ENCODE measurements around the gene RPL12.
A peak's percentile ranks its signal among the peaks of the same experiment; 100 is the strongest.

Gene RPL12

DNA sequence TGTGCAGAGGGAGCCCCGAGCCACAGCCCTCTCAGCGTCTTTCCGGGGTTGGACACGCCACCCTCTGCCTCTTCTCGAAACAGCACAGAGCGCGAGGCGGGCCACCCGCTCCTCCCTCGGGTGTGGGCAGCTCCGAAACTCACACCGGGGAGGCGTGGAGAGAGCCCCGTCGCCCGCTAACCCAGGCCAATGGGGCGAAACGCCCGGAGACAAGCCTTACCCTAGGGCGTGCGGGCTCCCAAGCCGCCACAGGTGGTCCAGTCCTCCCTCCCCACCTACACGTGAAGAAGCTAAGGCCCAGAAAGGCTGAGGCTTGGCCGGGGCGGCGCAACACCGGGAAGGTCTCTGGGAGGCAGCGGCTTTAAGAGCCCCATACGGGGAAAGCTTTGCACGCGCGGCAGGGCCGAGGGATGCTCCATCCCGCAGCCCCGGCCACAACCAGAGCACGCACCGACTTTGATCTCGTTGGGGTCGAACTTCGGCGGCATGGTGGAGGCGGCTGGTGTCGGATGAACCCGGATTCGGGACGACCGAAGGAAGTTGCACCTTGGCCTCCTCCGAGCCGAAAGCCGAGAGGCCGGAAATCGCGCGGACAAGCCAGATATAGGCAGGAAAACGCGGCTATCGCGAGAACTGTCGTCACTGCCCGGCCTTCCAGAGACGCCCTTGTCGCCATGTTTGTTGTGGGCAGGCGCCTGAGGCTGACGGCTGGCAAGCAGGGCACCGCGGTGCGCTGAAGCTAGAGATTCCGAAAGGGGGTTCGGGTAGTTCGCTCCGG lies at the start of gene RPL12, which contains the start of gene LRSAM1:
Gene RPL12, minus strand, starts transcription at position 577 of the 778 bp plus-strand sequence. Its CDS starts 89 bp downstream, at position 488.
Gene LRSAM1, plus strand, starts transcription at position 681 of the 778 bp plus-strand sequence. CDS start 3,018 bp downstream, outside the sequence.
- peak; percentile 94 for DNase-seq (ENCODE audit: low spot score)

DNA sequence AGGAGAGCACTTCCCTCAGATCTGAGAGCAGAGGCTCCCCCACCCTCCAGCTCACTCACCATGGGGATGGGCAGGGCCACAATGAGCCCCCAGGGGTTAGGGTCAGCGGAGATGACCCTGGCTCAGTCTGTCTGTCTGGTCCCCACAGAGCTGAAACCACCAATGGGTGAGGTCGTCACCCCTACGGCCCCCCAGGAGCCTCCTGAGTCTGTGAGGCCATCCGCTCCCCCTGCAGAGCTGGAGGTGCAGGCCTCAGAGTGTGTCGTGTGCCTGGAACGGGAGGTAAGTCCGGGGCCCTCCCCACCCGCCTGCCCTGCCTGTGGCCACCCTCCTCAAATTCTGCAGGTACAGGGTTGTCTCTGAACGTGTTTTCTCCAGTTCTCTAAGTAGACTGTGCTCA lies 49.7 kb upstream of the RPL12 start:
- no peak for DNase-seq (ENCODE audit: low spot score)

DNA sequence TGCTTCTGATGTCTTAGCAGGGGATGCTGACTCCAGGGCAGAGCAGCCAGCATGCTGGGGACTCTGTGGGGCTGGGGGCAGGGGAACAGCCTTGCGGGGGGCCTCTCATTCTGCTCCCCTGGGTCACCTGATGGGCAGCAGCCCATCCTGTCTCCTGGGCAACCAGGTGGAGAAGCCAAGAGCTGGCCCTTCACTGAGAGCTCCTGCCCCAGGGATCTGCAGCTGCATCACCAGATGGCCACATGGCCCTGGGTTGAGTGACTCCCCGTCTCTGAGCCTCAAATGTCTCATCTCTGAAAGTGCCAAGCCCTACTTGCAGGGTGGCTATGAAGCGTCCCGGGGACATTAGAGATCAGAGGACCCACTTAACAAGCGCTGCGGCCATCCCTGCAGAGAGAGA lies 49.2 kb upstream of the RPL12 start:
- DNase-seq (ENCODE audit: low spot score) = no peak

DNA sequence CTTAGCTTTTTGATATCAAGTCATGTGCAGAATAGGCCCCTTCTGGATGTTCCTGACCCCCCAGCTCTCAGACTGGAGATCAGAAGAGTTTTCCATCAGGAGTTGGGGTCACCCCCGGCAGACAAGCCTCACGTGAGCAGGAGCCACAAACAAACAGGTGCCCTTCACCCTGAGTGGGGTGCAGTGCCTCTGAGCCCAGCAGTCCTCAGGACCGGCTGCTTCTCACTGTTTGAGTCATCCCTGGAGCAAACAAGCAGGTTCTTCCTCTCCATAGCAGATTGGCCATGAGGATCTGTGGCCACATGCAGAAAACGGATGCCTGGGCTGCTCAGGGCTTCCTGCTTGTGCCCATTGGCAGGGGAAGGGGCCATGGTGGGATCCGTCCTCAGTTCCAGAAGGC lies 47.1 kb upstream of the RPL12 start:
- DNase-seq (ENCODE audit: low spot score) = no peak

DNA sequence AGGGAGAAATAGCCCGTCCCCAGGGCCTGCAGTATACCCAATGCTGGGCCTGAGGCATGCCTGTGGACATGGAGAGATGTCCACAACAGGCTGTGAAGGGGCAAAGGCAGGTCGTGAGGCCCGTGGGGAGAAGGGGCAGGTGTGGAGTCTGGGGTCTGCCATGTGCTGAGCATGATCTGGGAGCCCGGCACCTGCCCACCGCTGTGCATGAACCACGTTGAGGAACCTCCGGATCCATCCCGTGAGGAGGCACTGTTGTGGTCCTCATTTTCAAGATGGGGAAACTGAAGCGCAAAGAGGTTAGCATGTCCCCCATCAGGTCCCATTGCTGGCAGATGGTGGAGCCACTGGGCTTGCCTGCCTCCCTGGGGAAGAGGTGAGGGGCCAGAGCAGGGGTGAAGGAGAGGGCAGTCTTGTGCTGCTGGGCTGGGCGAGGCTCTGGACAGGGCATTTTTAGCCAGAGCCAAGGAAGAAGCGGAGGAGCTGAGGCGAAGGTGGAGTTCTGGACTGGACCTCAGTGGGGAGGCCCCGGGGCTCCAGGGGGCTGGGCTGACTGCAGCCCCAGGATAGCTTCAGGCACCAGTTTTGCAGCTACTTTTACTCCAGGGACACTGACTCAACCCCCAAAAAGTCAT lies 46.6 kb upstream of the RPL12 start:
- no peak for DNase-seq (ENCODE audit: low spot score)

DNA sequence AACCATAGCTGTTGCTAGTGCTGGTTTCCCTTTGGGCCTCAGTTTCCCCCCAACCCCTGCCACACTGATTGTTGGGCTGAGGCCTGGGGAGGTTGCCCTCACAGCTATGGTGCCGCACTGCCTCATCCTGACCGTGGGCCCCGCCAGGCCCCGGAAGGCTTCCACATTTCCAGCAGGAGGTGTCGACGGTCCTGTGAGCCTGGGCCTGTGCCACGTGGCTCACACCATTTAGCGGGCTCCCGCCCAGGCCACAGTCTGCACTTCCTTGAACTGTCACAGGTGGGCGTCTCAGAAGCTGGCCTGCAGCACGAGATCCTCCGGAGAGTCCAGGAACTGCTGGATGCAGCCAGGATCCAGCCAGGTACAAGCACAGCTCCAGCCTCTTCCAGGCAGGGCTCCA lies 45.8 kb upstream of the RPL12 start:
- peak; percentile 6 for DNase-seq (ENCODE audit: low spot score)

DNA sequence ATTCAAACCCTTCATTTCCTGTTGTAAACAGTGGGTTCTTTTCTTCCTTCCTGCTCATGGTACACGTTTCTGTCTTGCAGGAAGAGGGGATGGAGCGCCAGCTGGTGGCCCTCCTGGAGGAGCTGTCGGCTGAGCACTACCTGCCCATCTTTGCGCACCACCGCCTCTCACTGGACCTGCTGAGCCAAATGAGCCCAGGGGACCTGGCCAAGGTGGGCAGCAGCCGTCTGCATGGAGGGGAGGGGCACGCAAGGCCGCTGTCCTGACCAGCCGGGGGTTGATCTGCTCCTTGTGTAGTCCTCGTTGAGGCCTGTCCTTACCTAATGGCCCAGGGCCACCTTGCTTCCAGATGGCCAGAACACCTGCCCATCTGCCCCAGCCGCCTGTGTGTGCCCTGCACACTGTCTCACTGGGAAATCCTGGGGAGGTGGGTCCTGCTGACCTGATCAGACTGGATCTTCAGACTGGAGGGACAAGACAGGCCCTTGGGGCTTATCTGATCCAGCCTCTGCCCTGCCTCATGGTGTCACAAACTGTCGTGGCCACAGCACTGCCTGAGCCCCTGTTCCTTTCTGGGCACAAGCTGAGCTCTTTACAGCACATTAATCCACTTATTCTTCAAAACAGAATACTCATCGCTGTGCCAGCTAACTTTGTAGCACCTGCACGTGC lies 44.8 kb upstream of the RPL12 start:
- no peak for DNase-seq (ENCODE audit: low spot score)

DNA sequence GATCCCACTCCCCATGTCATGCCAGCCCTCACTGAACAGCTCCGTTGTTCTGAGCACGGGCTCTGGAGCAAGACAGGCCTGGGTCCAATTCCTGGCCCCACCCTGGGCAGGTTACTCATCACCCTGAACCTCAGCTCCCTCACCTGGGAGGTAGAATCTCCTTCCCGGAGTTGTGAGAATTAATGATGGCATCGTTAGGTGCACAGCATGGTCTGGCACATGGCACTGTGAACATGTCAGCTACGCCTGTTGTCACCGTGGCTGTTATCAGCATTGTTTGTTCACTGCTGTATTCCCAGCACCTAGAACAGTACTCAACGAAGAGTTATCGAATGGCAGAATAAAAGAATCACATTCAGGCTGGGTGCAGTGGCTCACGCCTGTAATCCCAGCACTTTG lies 43.1 kb upstream of the RPL12 start:
- peak; percentile 4 for DNase-seq (ENCODE audit: low spot score)

DNA sequence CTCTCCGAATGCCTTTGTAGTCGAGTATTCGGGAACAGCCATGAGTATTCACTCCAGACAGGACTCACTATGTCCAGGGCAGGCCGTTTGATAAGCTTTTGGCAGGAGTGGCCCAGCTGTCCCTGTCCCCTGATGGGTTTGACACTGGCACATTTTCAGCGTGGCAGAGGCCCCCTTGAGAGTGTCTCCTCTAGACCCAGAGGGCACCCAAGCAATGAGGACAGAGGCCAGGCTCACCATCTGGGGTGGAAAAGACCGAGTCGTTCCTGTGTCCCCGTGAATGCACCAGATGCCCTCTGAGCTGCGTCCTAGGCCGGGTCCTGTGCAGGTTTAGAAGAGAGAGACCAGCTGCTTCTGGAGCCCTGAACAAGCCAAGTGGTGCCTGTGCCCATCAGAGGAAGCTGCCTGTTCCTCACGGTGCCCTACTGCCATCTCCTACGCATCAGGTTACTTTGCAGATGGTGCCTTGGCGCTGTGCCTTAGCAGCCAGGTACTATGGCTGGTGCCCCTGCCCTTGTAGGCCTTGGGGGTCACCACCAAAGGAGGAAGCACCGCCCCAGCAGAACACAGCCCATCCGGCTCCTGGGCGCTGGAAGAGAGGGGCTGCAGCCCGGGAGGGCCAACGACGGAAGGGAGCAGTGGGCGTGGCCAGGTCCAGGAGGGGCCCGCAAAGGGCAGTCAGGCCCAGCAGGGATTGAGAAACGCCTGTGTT lies 42.5 kb upstream of the RPL12 start:
- DNase-seq (ENCODE audit: low spot score) = no peak

DNA sequence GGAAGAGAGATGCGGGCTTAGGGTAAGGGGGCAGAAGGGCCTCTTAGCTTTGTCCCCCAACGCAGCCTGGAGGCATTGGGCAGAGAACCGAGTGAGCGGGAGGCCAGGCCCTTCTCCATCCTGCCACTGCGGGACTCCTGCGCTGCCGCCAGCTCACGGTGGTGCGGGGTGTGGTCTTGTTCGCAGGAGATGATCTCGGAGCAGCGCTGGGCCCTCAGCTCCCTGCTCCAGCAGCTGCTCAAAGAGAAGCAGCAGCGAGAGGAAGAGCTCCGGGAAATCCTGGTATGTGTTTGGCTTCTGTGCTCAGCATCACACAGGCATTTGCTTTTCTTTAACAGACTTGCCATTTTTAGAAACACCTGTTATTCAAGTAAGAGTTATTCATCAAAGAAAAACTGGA lies 41.4 kb upstream of the RPL12 start:
- DNase-seq (ENCODE audit: low spot score) = no peak

DNA sequence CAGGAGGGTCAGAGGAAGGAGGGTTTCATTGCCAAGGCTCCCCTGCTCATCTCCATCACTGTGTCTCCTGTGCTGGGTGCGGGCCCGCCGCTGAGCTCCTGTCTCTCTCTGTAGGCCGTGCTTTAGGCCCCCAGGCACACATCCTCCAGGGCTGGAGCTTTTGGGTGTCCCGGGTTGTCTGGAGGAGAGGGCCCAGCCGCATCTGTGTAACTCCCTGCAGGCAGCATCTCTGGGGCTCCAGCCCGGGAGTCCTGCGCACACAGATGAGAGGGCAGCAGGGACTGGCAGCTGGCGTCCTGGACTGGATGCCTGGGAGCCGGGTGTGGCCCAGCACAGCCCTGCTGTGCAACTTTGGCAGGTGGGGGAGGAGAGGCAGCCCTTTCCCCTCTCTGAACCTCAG lies 40.3 kb upstream of the RPL12 start:
- no peak for DNase-seq (ENCODE audit: low spot score)

DNA sequence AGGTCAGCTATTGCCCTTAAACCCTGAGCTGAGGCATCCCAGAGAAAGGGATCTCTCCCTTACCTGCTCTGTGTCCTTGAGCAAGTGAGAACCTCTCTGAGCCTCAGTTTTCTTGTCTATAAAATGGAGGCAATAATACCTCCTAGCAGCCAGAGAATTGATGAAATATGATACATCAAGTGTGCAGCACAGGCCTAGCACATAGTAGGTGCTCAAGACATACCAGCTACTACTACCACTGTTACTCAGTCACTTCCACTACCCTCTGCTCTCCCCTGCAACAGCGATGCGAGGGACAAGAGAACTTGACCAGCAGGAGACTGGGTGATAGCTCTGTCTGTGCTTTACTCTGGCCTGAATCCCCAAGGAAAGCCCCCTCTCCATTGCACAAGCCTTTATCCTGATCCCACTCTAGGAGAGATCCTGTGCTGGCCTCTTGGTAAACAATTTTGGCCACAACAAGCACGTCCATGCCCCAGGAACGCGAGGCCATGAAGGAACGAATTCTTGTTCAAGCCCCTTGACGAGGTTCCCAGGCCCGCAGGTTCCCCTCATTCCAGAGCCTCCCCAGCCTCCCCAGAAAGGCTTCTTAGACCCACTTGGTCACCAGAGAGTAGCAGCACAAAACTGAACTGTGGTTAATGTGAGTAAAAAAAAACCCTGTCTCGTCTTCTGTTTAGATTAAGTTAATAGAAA lies 39.5 kb upstream of the RPL12 start:
- DNase-seq (ENCODE audit: low spot score) = no peak

DNA sequence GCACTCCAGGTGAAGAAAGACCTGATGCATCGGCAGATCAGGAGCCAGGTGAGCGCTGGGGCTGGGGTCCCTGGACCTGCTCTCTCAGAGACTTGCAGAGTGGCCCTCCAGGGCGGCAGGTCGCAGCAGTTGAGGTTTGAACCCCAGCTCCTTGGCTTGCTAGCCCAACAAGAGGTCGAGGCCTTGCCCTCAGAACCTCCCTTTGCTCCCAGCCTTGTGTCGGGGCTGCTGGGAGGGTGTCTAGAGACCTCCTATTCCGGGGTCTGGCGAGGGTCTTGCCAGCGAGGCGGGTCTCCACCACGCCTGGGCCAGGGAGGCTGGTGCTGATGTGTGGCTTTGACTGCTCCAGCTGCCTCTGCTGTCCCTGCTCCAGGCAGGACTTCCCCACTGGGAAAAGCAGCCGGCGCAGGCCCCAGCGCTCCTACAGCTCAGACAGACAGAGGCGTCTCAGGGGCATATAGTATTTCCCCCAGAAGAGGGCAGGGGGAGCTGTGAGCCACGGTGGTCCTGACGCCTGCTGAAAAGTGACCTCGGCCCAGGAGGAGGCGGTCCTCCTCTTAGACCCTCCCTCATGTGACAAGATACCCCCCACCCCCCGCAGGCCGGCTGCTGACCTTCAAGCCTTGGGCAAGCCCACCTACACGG lies 38.4 kb upstream of the RPL12 start:
- peak; percentile 38 for DNase-seq (ENCODE audit: low spot score)

DNA sequence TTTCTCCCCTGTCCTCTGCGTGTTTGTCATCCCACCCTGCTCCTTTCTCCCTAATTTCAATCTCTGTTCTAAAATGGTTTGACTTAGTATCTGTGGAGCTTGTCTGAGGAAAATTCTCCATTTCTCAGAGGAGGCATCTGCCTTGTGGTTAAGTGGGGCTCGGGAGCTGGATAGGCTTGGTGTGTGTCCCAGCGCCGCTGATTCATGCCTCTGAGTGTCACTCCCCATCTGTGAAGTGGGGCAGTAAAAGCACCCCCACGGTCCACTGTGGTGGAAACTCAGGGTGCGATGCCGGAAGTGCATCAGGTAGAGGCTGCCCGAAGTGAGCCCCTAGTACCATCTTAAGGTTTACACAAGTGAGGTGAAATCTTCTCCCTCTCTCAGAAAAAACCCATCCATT lies 37.7 kb upstream of the RPL12 start:
- DNase-seq (ENCODE audit: low spot score) = no peak

DNA sequence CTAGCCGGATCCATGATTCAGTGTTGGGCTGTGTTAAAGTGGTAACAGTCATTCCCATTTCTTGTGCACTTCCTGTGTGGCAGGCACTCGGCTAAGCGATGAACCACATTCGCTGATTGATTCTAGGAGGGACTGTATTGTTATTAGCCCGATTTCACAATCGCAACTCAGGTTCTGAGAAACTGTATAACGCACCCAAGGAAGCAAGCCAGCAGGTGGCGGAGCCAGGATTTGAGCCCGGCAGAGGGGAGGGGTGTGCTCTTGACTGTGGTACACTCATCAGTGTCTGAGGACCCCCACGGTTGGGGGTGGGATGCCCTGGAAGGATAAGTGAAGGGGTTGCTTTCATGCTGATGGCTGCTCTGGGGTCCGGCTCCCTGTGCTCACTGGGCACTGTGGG lies 34.8 kb upstream of the RPL12 start:
- no peak for DNase-seq (ENCODE audit: low spot score)

DNA sequence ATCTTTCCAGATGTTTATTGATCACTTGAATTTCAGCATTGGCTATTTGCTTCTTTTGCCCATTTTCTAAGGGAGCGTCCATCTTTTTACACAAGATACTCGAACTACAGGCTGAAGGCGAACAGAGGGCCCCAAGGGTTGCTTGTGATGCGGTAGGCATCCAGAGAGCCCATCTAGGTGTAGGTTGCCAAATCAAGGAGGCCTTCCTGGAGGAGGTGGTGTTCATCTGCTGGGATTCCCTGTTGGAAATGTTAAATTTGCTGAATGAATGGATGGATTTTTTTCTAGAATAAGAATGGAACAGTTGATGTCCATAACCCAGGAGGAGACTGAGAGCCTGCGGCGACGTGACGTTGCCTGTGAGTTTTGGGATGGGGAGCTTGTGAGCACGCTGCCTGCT lies 31.5 kb upstream of the RPL12 start:
- DNase-seq (ENCODE audit: low spot score) = no peak

DNA sequence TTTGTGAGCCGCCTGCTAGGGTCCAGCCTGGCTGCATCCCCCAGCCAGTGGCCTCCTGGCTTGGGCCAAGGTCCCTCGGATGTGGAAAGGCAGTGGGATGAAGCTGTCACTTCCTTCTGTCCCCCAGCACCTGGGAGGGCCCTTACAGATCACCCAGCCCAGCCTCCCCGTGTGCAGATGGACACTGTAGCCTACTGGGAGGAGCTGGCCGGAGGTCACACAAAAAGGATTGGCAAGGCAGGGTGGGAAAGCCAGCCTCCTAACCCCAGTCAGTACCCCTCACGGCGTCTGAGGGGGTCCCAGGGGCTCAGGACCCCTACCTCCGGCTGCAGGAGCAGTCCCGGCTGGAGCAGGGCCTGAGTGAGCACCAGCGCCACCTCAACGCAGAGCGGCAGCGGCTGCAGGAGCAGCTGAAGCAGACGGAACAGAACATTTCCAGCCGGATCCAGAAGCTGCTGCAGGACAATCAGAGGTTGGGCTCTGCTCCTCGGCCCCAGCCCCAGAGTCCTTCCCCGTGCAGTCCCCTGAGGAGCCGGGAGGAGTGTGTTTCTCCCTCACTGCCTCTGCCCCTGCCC lies 28.4 kb upstream of the RPL12 start:
- DNase-seq (ENCODE audit: low spot score) = no peak

DNA sequence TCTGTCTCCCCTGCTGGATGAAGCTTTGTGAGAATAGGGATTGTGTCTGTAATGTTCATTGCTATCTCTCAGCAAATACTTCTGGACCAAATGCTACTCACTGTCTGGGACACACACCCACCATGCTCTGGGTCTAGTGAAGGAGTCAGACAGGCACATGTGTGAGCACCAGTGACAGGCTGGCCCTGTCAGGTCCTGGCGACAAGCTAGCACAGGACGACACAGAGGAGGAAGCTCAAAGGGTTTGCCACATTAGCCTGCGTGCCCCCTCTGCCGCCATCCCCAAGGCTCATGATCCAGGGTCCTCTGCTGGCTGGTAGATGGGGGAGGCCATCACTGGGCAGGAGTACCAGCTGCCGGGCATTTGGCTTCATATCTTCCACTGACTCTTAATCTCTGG lies 23.4 kb upstream of the RPL12 start:
- no peak for DNase-seq (ENCODE audit: low spot score)

DNA sequence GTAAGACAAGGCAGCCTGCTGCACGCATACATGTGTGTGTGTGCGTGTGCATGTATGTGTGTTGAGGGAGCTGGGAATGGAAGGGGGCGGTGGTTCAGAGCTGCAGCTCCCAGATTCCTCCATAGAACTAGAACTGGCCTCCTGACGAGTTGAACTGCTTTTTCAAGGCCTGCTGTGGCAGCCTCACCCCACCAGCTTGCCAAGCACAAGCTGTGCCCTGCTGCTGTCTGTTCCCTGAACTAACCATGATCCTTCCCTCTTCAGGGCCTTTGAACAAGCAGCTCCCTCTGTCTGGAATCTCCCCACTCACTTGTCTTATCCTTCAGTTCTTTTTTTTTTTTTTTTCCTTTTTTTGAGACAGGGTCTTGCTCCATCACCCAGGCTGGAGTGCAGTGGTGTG lies 22.7 kb upstream of the RPL12 start:
- no peak for DNase-seq (ENCODE audit: low spot score)

DNA sequence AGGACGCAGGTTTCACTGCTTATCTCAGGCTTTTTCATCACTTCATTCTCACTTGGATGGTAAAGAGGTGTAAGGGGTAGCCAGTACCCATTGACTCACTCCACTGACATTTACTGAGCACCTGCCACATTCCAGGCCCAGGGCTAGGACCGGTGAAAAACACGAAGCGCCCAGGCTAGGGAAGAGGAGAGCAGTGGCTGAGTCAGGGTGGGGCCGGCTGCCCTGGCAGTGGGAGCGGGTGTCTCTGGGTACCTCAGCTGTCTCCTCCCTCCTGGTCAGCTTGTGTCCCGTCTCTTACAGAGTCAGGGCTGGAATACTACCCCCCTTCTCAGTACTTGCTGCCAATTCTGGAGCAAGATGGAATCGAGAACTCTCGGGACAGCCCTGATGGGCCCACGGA lies 22.3 kb upstream of the RPL12 start:
- DNase-seq (ENCODE audit: low spot score) = no peak

DNA sequence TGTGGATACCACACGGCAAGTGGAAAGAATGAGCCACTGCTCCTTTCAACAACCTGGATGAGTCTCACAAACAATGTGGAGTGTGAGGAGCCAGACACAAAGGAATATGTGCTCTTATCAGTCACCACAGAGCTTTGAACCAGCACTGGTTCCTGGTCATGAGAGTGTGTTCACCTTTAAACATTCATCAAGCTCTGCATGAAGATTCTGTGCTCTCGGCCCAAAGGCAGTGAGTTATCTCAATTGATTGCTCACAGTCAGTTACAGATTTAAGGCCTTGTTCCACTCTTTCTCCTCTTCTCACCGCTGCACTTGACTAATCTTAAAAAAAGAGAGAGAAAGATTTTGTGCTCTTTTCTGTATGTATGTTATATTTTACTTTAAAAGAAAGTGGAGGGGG lies 19.5 kb upstream of the RPL12 start:
- no peak for DNase-seq (ENCODE audit: low spot score)

Measured in D341Med (cell line).